CD4-positive, alpha-beta memory T cell (primary cell): ENCODE results near the gene ZWILCH. TPM values are rescaled to one million over a fixed set of nuclear protein-coding genes. Genes with fewer than 3 reads are reported as not detected.

Experiments
- CTCF ChIA-PET: fragments of 350-600 bp; sonication (Branson Sonifier 250); formaldehyde crosslinking; loops from one replicate; lab custom pipeline; 2021; ENCODE audit warnings: inconsistent platforms; ENCODE audit not compliant: partially characterized antibody; lab: Charles Lee
- POLR2A ChIA-PET: fragments of 350-600 bp; sonication (Branson Sonifier 250); formaldehyde crosslinking; loops from one replicate; lab custom pipeline; 2021; ENCODE audit not compliant: partially characterized antibody; lab: Charles Lee
- DNase-seq, 5 donors: peaks; one replicate each; pipeline versions ENCODE4 v3.0.0 to v3.0.0-alpha.2; 2020 to 2022; ENCODE audit warnings: mixed read lengths in 1 of 5
- H3K27ac ChIP-seq: one replicate; pipeline ENCODE4 v1.7.0; 2013; ENCODE audit warnings: low read depth, low read length
- H3K27me3 ChIP-seq: 2 replicates; pipeline ENCODE4 v1.7.0; 2013; ENCODE audit warnings: mild to moderate bottlenecking, low read length, moderate library complexity; ENCODE audit not compliant: insufficient read depth
- H3K36me3 ChIP-seq: 2 replicates; pipeline ENCODE4 v1.7.0; 2013; ENCODE audit warnings: mild to moderate bottlenecking, low read length, moderate library complexity; ENCODE audit not compliant: insufficient read depth
- H3K4me1 ChIP-seq: 2 replicates; pipeline ENCODE4 v1.7.0; 2013; ENCODE audit warnings: mild to moderate bottlenecking, low read length, moderate library complexity; ENCODE audit not compliant: insufficient read depth
- H3K4me3 ChIP-seq, 2 donors: one replicate each; pipeline ENCODE4 v1.7.0; 2013; ENCODE audit warnings: low read length in 2 of 2, mild to moderate bottlenecking in 1 of 2
- H3K9me3 ChIP-seq, 2 donors: one replicate each; pipeline ENCODE4 v1.7.0; 2013; ENCODE audit warnings: low read length in 2 of 2, control low read depth in 1 of 2; ENCODE audit not compliant: control insufficient read depth in 1 of 2
- H3K27ac Mint-ChIP-seq, 7 donors: one replicate each; pipeline ENCODE4 v1.8.0; 2020 to 2021; ENCODE audit warnings: mixed read lengths in 7 of 7, mild to moderate bottlenecking in 6 of 7, inconsistent platforms in 3 of 7, moderate library complexity in 3 of 7
- H3K27me3 Mint-ChIP-seq, 2 donors: one replicate each; pipeline ENCODE4 v1.8.0; 2020 to 2021; ENCODE audit warnings: mixed read lengths in 2 of 2
- H3K36me3 Mint-ChIP-seq, 2 donors: one replicate each; pipeline ENCODE4 v1.8.0; 2020 to 2021; ENCODE audit warnings: mixed read lengths in 2 of 2, inconsistent platforms in 1 of 2, mild to moderate bottlenecking in 1 of 2
- H3K4me1 Mint-ChIP-seq, 4 donors: one replicate each; pipeline ENCODE4 v1.8.0; 2020 to 2021; ENCODE audit warnings: mixed read lengths in 4 of 4, mild to moderate bottlenecking in 1 of 4
- H3K4me3 Mint-ChIP-seq, 8 donors: one replicate each; pipeline ENCODE4 v1.8.0; 2020 to 2021; ENCODE audit warnings: mixed read lengths in 8 of 8, mild to moderate bottlenecking in 7 of 8, moderate library complexity in 6 of 8, inconsistent platforms in 3 of 8
- H3K9me3 Mint-ChIP-seq, 8 donors: one replicate each; pipeline ENCODE4 v1.8.0; 2020 to 2021; ENCODE audit warnings: mixed read lengths in 8 of 8, mild to moderate bottlenecking in 5 of 8, inconsistent platforms in 3 of 8, moderate library complexity in 1 of 8
- intact Hi-C: fragments of 100-400 bp; cut with micrococcal nuclease; formaldehyde crosslinking; loops from one replicate; pipeline ENCODE4 v1.15.1; 2023
- polyA plus RNA-seq, 2 donors: library from polyadenylated mRNA; unstranded; fragments of 300-500 nt; fragmentation: Illumina TruSeq; gene quantifications; one replicate each; pipeline ENCODE4 v1.2.3, GENCODE V29; 2021
- total RNA-seq, 2 experiments: library from RNA; stranded (reverse); gene quantifications; one replicate each; pipeline ENCODE4 v1.2.3, GENCODE V29; 2021

ZWILCH gene
- total and polyA plus RNA-seq, 4 experiments from 2014 or later, result 5.1 to 7.2 (median 6.4) TPM

GRCh38 chr15:66560856-66561525 is 55.9 kb downstream of the ZWILCH start:
- H3K27ac Mint-ChIP-seq, result no peak overlapping the region
- H3K4me1 ChIP-seq, result no peaks in the 10 kb centered on the region
- H3K36me3 Mint-ChIP-seq, result no peaks in the 10 kb centered on the region
- no peak overlapping the region for H3K4me3 Mint-ChIP-seq
- H3K4me3 ChIP-seq, result no peak overlapping the region
- no peaks in the 10 kb centered on the region for H3K27me3 Mint-ChIP-seq
- ChIA-PET CTCF (no interaction called here), POLR2A (no interaction called here)
- peaks cover 0 to 1% (median 0%) of the 10 kb centered on the region in 4 donors for H3K4me1 Mint-ChIP-seq
- H3K9me3 Mint-ChIP-seq, result peaks cover 0 to 2% (median 0%) of the 10 kb centered on the region in 8 donors
- no peaks in the 10 kb centered on the region for H3K9me3 ChIP-seq
- no peaks in the 10 kb centered on the region for H3K36me3 ChIP-seq
- no peak overlapping the region for H3K27ac ChIP-seq
- no peak for DNase-seq
- H3K27me3 ChIP-seq, result no peaks in the 10 kb centered on the region
- intact Hi-C loops, result no loop called here

- H3K9me3 ChIP-seq, result no peaks in the 10 kb centered on the region
- intact Hi-C loops, result no loop called here
- no peak overlapping the region for H3K4me3 ChIP-seq
- H3K27me3 ChIP-seq, result no peaks in the 10 kb centered on the region
- H3K27ac ChIP-seq, result no peak overlapping the region
- ChIA-PET CTCF (no interaction called here), POLR2A (no interaction called here)
- H3K4me3 Mint-ChIP-seq, result no peak overlapping the region
- H3K27me3 Mint-ChIP-seq, result no peaks in the 10 kb centered on the region
- no peak for DNase-seq
- peaks cover 4 to 7% (median 6%) of the 10 kb centered on the region in 4 donors for H3K4me1 Mint-ChIP-seq
- H3K36me3 ChIP-seq, result no peaks in the 10 kb centered on the region
- no peak overlapping the region for H3K27ac Mint-ChIP-seq
- peaks cover 5% of the 10 kb centered on the region for H3K4me1 ChIP-seq
- H3K9me3 Mint-ChIP-seq, result no peaks in the 10 kb centered on the region
- H3K36me3 Mint-ChIP-seq, result no peaks in the 10 kb centered on the region
Observed at GRCh38 chr15:66563126-66563525, 58.0 kb downstream of the ZWILCH start.

GRCh38 chr15:66563566-66564110 is 58.5 kb downstream of the ZWILCH start:
- no peak overlapping the region for H3K4me3 Mint-ChIP-seq
- Histone ChIP-seq H3K4me1 (peaks cover 5% of the 10 kb centered on the region), H3K9me3 (no peaks in the 10 kb centered on the region), H3K27ac (no peak overlapping the region), H3K4me3 (no peak overlapping the region), H3K27me3 (no peaks in the 10 kb centered on the region), H3K36me3 (no peaks in the 10 kb centered on the region)
- POLR2A ChIA-PET, result no interaction called here
- H3K4me1 Mint-ChIP-seq, result peaks cover 4 to 7% (median 6%) of the 10 kb centered on the region in 4 donors
- no peak overlapping the region for H3K27ac Mint-ChIP-seq
- intact Hi-C loops, result no loop called here
- DNase-seq, result no peak
- H3K36me3 Mint-ChIP-seq, result no peaks in the 10 kb centered on the region
- no peaks in the 10 kb centered on the region for H3K27me3 Mint-ChIP-seq
- CTCF ChIA-PET, result no interaction called here
- H3K9me3 Mint-ChIP-seq, result no peaks in the 10 kb centered on the region

GRCh38 chr15:66564136-66565041 is 59.3 kb downstream of the ZWILCH start:
- intact Hi-C loops, result loop anchor here (5.0 kb wide), 1 partner anchor 1247 kb away; no protein-coding TSS in a partner anchor
- CTCF ChIA-PET, result interaction anchor here (1.0 kb wide), 1 partner anchor 11 kb away, joined by 3 read pairs; no protein-coding TSS in a partner anchor
- H3K4me3 Mint-ChIP-seq, result peak overlapping the region in 1 of 8 donors; percentile 13
- Histone ChIP-seq H3K36me3 (no peaks in the 10 kb centered on the region), H3K27ac (no peak overlapping the region), H3K9me3 (no peaks in the 10 kb centered on the region), H3K4me3 (no peak overlapping the region), H3K4me1 (peaks cover 5% of the 10 kb centered on the region), H3K27me3 (no peaks in the 10 kb centered on the region)
- POLR2A ChIA-PET, result no interaction called here
- no peaks in the 10 kb centered on the region for H3K9me3 Mint-ChIP-seq
- DNase-seq, result no peak
- H3K4me1 Mint-ChIP-seq, result peaks cover 4 to 7% (median 6%) of the 10 kb centered on the region in 4 donors
- H3K27ac Mint-ChIP-seq, result no peak overlapping the region
- no peaks in the 10 kb centered on the region for H3K36me3 Mint-ChIP-seq
- H3K27me3 Mint-ChIP-seq, result no peaks in the 10 kb centered on the region

GRCh38 chr15:66565141-66565641 is 60.1 kb downstream of the ZWILCH start:
- H3K27me3 Mint-ChIP-seq, result no peaks in the 10 kb centered on the region
- POLR2A ChIA-PET, result no interaction called here
- no peaks in the 10 kb centered on the region for H3K9me3 Mint-ChIP-seq
- CTCF ChIA-PET, result interaction anchor here (1.0 kb wide), 2 partner anchors 10 to 138 kb away, joined by 3 read pairs; no protein-coding TSS in a partner anchor
- no peak overlapping the region for H3K4me3 Mint-ChIP-seq
- no peaks in the 10 kb centered on the region for H3K9me3 ChIP-seq
- peaks cover 5% of the 10 kb centered on the region for H3K4me1 ChIP-seq
- peaks cover 4 to 7% (median 6%) of the 10 kb centered on the region in 4 donors for H3K4me1 Mint-ChIP-seq
- no peaks in the 10 kb centered on the region for H3K36me3 ChIP-seq
- no peak overlapping the region for H3K27ac ChIP-seq
- H3K36me3 Mint-ChIP-seq, result no peaks in the 10 kb centered on the region
- H3K4me3 ChIP-seq, result no peak overlapping the region
- no peaks in the 10 kb centered on the region for H3K27me3 ChIP-seq
- H3K27ac Mint-ChIP-seq, result peak overlapping the region in 1 of 7 donors; percentile 73
- intact Hi-C loops, result loop anchor here (5.0 kb wide), 1 partner anchor 1248 kb away; no protein-coding TSS in a partner anchor
- no peak for DNase-seq

GRCh38 chr15:66565741-66566144 is 60.6 kb downstream of the ZWILCH start, which contains the start of gene LCTL:
Gene LCTL (minus strand): TSS chr15:66565998. CDS start chr15:66565365, 633 bp downstream.
- Histone ChIP-seq H3K36me3 (no peaks in the 10 kb centered on the region), H3K4me3 (no peak within 1 kb of the TSS), H3K4me1 (peaks cover 5% of the 10 kb centered on the region), H3K27ac (no peak within 1 kb of the TSS), H3K9me3 (no peaks in the 10 kb centered on the region), H3K27me3 (no peaks in the 10 kb centered on the region)
- ChIA-PET CTCF (interaction anchor here (1.0 kb wide), 2 partner anchors 10 to 138 kb away, joined by 3 read pairs; no protein-coding TSS in a partner anchor), POLR2A (no interaction called here)
- intact Hi-C loops, result loop anchor here (2.0 to 5.0 kb wide), 2 partner anchors 313 to 1248 kb away; partner anchors contain the start of gene MEGF11
- DNase-seq, result no peak
- Mint-ChIP-seq H3K4me1 (peaks cover 4 to 7% (median 6%) of the 10 kb centered on the region in 4 donors), H3K36me3 (no peaks in the 10 kb centered on the region), H3K4me3 (peak within 1 kb of the TSS in 1 of 8 donors; percentile 72), H3K9me3 (no peaks in the 10 kb centered on the region), H3K27ac (peak within 1 kb of the TSS in 3 of 7 donors; percentile 2 to 88 (median 73)), H3K27me3 (no peaks in the 10 kb centered on the region)
